PC-9 (cell line): ENCODE measurements around the gene PTPN23.

ENCODE experiments used
- CTCF ChIP-seq: fragments of 200-600 bp; sonication (generic); conservative IDR thresholded peaks from 2 replicates; pipeline ENCODE4 v1.6.1; 2017; ENCODE audit warnings: mixed run types, antibody characterized with exemption, mild to moderate bottlenecking, moderate library complexity
- EZH2 ChIP-seq: fragments of 200-600 bp; sonication (generic); IDR thresholded peaks from 2 replicates; pipeline ENCODE4 v1.8.0; 2017; ENCODE audit warnings: antibody characterized with exemption, low read depth

GRCh38 chr3:47394881-47395280 is 14.1 kb downstream of the PTPN23 start:
- TF ChIP-seq CTCF (no peak), EZH2 (no peak)
